ENCODE data around the gene ESRP2.
A peak's percentile ranks its signal among the peaks of the same experiment; 100 is the strongest.

ESRP2 gene

DNA sequence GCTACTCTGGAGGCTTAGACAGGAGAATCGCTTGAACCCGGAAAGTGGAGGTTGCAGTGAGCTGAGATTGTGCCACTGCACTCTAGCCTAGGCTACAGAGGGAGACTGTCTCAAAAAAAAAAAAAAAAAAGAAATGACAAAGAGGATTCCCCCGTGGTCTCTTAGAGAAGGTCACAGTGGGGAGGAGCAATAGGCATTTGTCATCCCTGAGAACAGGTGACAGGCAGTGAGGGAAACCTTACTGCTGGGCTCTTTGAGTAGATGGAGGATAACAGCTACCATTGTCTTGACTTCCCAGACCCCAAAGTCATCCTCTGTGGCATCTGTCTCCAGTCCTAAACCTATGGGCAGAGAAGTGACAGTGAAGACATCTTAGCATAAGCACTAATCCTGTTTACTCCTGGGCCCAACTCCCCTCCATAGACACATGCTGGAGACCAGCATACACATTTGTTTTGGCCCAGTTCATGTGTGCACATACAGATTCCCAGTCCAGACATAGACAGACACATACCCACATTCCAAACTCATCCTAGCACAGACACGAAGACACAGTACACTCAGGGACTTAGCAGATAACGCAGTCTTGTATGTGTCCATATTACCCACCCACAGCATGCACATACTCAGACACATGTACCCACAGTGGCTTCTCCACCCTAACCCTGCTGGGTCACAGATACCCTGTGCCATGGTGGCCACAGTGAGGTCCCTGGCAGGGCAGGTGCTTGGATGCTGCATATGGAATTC is 2.7 kb downstream of the ESRP2 start:
- TF ChIP-seq, protein P1, sequence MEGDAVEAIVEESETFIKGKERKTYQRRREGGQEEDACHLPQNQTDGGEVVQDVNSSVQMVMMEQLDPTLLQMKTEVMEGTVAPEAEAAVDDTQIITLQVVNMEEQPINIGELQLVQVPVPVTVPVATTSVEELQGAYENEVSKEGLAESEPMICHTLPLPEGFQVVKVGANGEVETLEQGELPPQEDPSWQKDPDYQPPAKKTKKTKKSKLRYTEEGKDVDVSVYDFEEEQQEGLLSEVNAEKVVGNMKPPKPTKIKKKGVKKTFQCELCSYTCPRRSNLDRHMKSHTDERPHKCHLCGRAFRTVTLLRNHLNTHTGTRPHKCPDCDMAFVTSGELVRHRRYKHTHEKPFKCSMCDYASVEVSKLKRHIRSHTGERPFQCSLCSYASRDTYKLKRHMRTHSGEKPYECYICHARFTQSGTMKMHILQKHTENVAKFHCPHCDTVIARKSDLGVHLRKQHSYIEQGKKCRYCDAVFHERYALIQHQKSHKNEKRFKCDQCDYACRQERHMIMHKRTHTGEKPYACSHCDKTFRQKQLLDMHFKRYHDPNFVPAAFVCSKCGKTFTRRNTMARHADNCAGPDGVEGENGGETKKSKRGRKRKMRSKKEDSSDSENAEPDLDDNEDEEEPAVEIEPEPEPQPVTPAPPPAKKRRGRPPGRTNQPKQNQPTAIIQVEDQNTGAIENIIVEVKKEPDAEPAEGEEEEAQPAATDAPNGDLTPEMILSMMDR (IDR thresholded peaks at IDR 0.05): no peak
- no peak overlapping the region for H3K4me3 ChIP-seq
- DNase-seq (ENCODE audit: low spot score): peak; percentile 40
- peak overlapping the region in 1 of 2 donors; percentile 9 for H3K27ac ChIP-seq

DNA sequence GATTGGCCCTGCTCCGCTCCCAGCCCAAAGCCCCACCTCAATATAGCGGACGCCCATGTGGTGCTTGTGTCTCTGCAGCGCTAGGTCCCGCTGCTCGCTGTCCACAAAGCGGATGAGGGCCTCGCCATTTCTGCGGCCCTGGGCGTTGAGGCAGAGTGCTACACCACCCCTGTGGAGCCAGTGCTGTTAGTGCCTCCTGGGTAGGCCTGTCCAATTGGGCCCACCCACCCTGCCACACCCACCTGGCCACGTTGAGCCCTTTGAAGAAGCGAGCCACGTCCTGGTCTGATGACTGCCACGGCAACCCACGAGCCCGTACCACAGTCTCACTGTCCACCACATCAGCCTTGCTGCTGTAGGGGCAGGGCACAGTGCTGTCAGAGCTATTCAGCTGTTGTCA is 3.6 kb downstream of the ESRP2 start:
- TF ChIP-seq, protein P1 (IDR thresholded peaks at IDR 0.05): no peak
- Histone ChIP-seq H3K27ac (no peak overlapping the region), H3K4me3 (no peak overlapping the region)
- no peak for DNase-seq (ENCODE audit: low spot score)

DNA sequence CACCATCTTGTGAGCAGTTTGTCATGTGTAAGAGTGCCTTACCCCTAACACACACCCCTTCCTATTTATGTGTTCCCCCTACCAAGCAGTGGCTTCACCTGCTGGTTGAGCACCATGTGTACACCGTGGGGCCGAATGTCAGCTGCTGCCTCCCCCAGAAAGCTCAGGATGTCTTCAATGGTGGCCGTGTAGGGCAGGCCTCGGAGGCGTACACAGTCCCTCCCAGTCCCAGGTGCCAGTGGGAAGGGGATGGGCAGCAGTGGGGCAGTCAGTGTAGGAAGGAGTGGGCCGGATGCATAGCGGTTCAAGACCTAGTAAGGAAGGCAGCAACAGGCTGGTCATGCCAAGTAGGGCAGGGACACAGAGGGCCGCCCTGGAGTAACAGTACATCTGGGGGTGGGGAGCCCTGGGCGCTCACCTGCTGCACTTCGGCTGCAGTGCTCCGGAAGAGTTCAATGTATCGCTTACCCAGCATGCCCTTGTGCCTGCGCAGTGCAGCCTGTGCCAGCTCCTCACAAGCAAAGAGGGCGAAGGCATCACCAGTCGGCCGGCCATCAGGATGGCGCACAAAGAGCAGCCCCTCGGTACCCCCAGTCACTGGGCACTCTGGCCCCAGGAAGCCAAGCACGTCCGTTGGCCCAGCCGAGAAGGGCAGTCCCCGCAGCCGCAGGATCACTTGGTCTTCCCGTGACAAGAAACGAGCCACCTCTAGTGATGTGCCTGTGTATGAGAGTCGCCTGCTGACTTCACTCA is 4.4 kb downstream of the ESRP2 start:
- DNase-seq (ENCODE audit: low spot score): no peak
- Histone ChIP-seq H3K27ac (no peak overlapping the region), H3K4me3 (no peak overlapping the region)
- TF ChIP-seq, protein P1 (IDR thresholded peaks at IDR 0.05): no peak

DNA sequence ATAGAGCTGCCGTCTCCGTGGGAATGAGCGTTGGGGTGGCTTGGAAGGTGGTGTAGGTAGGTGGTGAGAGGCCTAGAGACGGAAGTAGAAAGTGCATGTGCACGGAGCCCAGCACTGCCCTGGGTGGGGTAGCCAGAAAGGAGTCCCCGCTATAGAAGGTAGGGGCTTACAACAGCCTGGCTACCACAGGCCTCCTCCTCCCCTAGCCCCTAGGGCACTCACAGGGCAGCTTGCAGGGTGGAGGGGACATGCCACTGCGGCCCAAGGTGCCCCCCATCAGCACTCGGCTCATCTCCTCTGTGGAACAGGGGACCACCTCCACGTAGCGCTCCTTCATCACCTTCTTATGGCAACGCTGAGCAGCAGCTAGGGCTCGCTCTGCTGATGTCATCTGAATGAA is 5.0 kb downstream of the ESRP2 start:
- DNase-seq (ENCODE audit: low spot score): no peak
- TF ChIP-seq, protein P1 (IDR thresholded peaks at IDR 0.05): no peak
- Histone ChIP-seq H3K27ac (no peak overlapping the region), H3K4me3 (no peak overlapping the region)

DNA sequence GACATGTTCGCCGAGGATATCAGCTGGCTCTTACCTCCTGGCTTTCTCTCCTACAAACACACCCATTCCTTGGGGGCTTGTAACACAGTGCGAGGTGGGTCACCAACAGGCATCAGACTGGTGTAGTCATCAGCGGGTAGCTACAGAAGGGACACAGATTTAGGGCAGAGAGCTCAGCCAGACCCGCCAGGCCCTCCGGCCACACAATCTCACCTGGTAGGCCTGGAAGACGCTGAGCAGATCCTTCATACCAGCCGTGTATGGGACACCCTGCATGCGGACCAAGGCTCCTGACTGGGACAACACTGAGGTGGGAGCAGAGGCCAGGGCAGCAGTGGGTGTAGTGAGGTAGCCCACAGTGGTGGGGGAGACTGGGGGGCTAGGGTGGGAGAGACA is 5.8 kb downstream of the ESRP2 start:
- no peak overlapping the region for H3K4me3 ChIP-seq
- TF ChIP-seq, protein P1 (IDR thresholded peaks at IDR 0.05): no peak
- DNase-seq (ENCODE audit: low spot score): no peak
- no peak overlapping the region for H3K27ac ChIP-seq

DNA sequence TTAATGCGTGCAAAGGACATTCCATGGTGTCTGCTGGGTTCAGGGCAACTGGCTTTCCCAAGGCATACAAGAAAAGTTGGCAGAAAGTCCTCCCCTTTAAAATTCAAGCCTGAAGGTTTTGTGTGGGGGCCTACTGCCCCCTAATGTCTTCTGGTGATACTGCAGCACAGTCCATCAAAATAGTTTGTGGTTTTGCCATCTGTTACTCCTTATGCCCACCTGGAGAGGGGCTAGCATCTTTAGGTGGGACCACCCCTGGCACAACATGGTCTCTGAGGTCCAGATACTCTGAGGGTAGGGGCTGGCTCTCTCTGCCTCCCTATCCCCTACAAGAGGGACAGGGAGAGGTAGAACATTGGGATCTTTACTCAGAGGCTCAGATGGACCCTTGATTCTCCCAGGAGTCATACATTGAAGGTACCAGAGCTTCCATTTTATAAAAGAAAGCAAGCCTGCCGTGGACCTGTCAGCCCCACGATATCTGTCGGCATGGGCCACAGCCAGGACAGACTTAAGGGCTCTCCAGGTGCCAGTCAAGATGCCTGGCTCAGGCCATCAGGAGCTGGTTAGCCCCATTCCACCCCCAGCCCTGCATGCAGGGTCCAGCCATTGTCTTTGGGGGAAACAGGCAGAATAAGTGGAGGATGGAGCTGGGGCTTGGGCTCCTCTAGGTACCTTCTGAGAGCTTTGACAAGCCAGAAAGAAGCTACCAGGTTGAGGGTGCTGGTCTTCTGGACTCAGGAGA is 6.3 kb downstream of the ESRP2 start:
- TF ChIP-seq, protein P1 (IDR thresholded peaks at IDR 0.05): peak; percentile 80
- no peak for DNase-seq (ENCODE audit: low spot score)
- H3K27ac ChIP-seq: no peak overlapping the region
- H3K4me3 ChIP-seq: no peak overlapping the region

All from coronary artery (tissue), 2 donors.